Activated T-cell treated with anti-CD3 and anti-CD28 coated beads, Interleukin-2, amount 50 U/mL, for 72 hours (primary cell): ENCODE measurements around the gene CNOT4. TPM values are rescaled to one million over a fixed set of nuclear protein-coding genes. Genes with fewer than 3 reads are reported as not detected.

Source experiments
- ATAC-seq, 2 donors: fragments of 150-1000 bp; cut with Tn5 transposase; replicated peaks in 1 of 2; 2 replicates each; pipeline ENCODE4 v1.10.0; 2021; ENCODE audit warnings: moderate library complexity in 2 of 2, mild to moderate bottlenecking in 1 of 2
- DNase-seq, 2 donors: peaks; one replicate each; pipeline ENCODE4 v3.0.0; 2021 to 2022; ENCODE audit warnings: mixed read lengths in 1 of 2
- H3K27ac Mint-ChIP-seq: one replicate; pipeline ENCODE4 v1.8.0; 2022; ENCODE audit warnings: mild to moderate bottlenecking, moderate library complexity, mixed read lengths
- H3K27me3 Mint-ChIP-seq: one replicate; pipeline ENCODE4 v1.8.0; 2022; ENCODE audit warnings: low read depth, mixed read lengths
- H3K36me3 Mint-ChIP-seq, 2 donors: one replicate each; pipeline ENCODE4 v1.8.0; 2022; ENCODE audit warnings: mixed read lengths in 2 of 2, mild to moderate bottlenecking in 1 of 2; ENCODE audit not compliant: insufficient read depth in 2 of 2
- H3K4me1 Mint-ChIP-seq: one replicate; pipeline ENCODE4 v1.8.0; 2022; ENCODE audit warnings: low read depth, mixed read lengths
- H3K4me3 Mint-ChIP-seq, 2 donors: one replicate each; pipeline ENCODE4 v1.8.0; 2022; ENCODE audit warnings: mild to moderate bottlenecking in 2 of 2, mixed read lengths in 2 of 2, moderate library complexity in 2 of 2
- H3K9me3 Mint-ChIP-seq, 2 donors: one replicate each; pipeline ENCODE4 v1.8.0; 2022; ENCODE audit warnings: mixed read lengths in 2 of 2
- total RNA-seq, 2 donors: library from RNA; stranded (reverse); gene quantifications; one replicate each; pipeline ENCODE4 v1.2.3, GENCODE V29; 2022

The CNOT4 gene
- total RNA-seq, 2 donors from 2014 or later, result 25.2 to 25.9 TPM

GRCh38 chr7:135375908-135376699 is 133.8 kb downstream of the CNOT4 start:
- Mint-ChIP-seq H3K4me1 (peaks cover 9% of the 10 kb centered on the region), H3K27me3 (no peaks in the 10 kb centered on the region), H3K36me3 (no peaks in the 10 kb centered on the region), H3K4me3 (no peak overlapping the region), H3K9me3 (no peaks in the 10 kb centered on the region), H3K27ac (no peak overlapping the region)
- ATAC-seq, result peak in 1 of 2 donors; percentile 36
- DNase-seq, result no peak

GRCh38 chr7:135374736-135375135 is 135.2 kb downstream of the CNOT4 start:
- H3K27ac Mint-ChIP-seq, result no peak overlapping the region
- no peaks in the 10 kb centered on the region for H3K27me3 Mint-ChIP-seq
- H3K4me3 Mint-ChIP-seq, result no peak overlapping the region

GRCh38 chr7:135372222-135372621 is 137.7 kb downstream of the CNOT4 start:
- no peak overlapping the region for H3K27ac Mint-ChIP-seq
- H3K4me1 Mint-ChIP-seq, result peaks cover 29% of the 10 kb centered on the region
- no peak for DNase-seq
- H3K9me3 Mint-ChIP-seq, result no peaks in the 10 kb centered on the region
- H3K27me3 Mint-ChIP-seq, result no peaks in the 10 kb centered on the region
- no peak for ATAC-seq
- H3K36me3 Mint-ChIP-seq, result no peaks in the 10 kb centered on the region
- H3K4me3 Mint-ChIP-seq, result no peak overlapping the region

More at GRCh38 chr7:135374736-135375135, 135.2 kb downstream of the CNOT4 start:
- H3K4me1 Mint-ChIP-seq, result peaks cover 19% of the 10 kb centered on the region
- H3K9me3 Mint-ChIP-seq, result no peaks in the 10 kb centered on the region
- no peaks in the 10 kb centered on the region for H3K36me3 Mint-ChIP-seq
- DNase-seq, result no peak
- ATAC-seq, result no peak

GRCh38 chr7:135370656-135371055 is 139.2 kb downstream of the CNOT4 start:
- Mint-ChIP-seq H3K27me3 (no peaks in the 10 kb centered on the region), H3K4me1 (peaks cover 29% of the 10 kb centered on the region), H3K4me3 (no peak overlapping the region), H3K36me3 (no peaks in the 10 kb centered on the region), H3K27ac (no peak overlapping the region), H3K9me3 (no peaks in the 10 kb centered on the region)
- ATAC-seq (no peak), DNase-seq (no peak)

GRCh38 chr7:135369405-135369804 is 140.5 kb downstream of the CNOT4 start:
- ATAC-seq (no peak), DNase-seq (no peak)
- Mint-ChIP-seq H3K36me3 (no peaks in the 10 kb centered on the region), H3K9me3 (no peaks in the 10 kb centered on the region), H3K4me1 (peaks cover 24% of the 10 kb centered on the region), H3K27ac (no peak overlapping the region), H3K4me3 (peak overlapping the region in 1 of 2 donors; percentile 30), H3K27me3 (no peaks in the 10 kb centered on the region)

GRCh38 chr7:135368416-135369186 is 141.3 kb downstream of the CNOT4 start:
- Mint-ChIP-seq H3K9me3 (no peaks in the 10 kb centered on the region), H3K4me1 (peaks cover 20% of the 10 kb centered on the region), H3K27me3 (no peaks in the 10 kb centered on the region), H3K36me3 (peaks cover 1 to 2% of the 10 kb centered on the region in 2 donors), H3K4me3 (no peak overlapping the region), H3K27ac (no peak overlapping the region)
- ATAC-seq (no peak), DNase-seq (no peak)

GRCh38 chr7:135366843-135367508 is 142.9 kb downstream of the CNOT4 start:
- H3K27me3 Mint-ChIP-seq, result no peaks in the 10 kb centered on the region
- peaks cover 0 to 2% of the 10 kb centered on the region in 2 donors for H3K9me3 Mint-ChIP-seq
- no peak overlapping the region for H3K27ac Mint-ChIP-seq
- peaks cover 11 to 14% of the 10 kb centered on the region in 2 donors for H3K36me3 Mint-ChIP-seq
- H3K4me1 Mint-ChIP-seq, result peaks cover 20% of the 10 kb centered on the region
- no peak for ATAC-seq
- no peak overlapping the region for H3K4me3 Mint-ChIP-seq
- no peak for DNase-seq

GRCh38 chr7:135365721-135366120 is 144.2 kb downstream of the CNOT4 start:
- ATAC-seq (no peak), DNase-seq (no peak)
- Mint-ChIP-seq H3K27ac (peak overlapping the region; percentile 63), H3K36me3 (peaks cover 13 to 14% of the 10 kb centered on the region in 2 donors), H3K9me3 (peaks cover 0 to 2% of the 10 kb centered on the region in 2 donors), H3K27me3 (no peaks in the 10 kb centered on the region), H3K4me1 (peaks cover 20% of the 10 kb centered on the region), H3K4me3 (no peak overlapping the region)

- Mint-ChIP-seq H3K36me3 (peaks cover 13 to 14% of the 10 kb centered on the region in 2 donors), H3K4me3 (no peak overlapping the region), H3K9me3 (peaks cover 0 to 2% of the 10 kb centered on the region in 2 donors), H3K27me3 (no peaks in the 10 kb centered on the region), H3K27ac (no peak overlapping the region), H3K4me1 (peaks cover 5% of the 10 kb centered on the region)
- ATAC-seq (no peak), DNase-seq (no peak)
Measured at GRCh38 chr7:135364206-135364605, 145.7 kb downstream of the CNOT4 start.

GRCh38 chr7:135362871-135363270 is 147.0 kb downstream of the CNOT4 start:
- Mint-ChIP-seq H3K27me3 (no peaks in the 10 kb centered on the region), H3K4me1 (no peaks in the 10 kb centered on the region), H3K36me3 (peaks cover 13 to 14% of the 10 kb centered on the region in 2 donors), H3K9me3 (peaks cover 0 to 2% of the 10 kb centered on the region in 2 donors), H3K4me3 (no peak overlapping the region), H3K27ac (no peak overlapping the region)
- DNase-seq (no peak), ATAC-seq (no peak)

GRCh38 chr7:135361788-135362187 is 148.1 kb downstream of the CNOT4 start:
- peaks cover 0 to 2% of the 10 kb centered on the region in 2 donors for H3K9me3 Mint-ChIP-seq
- H3K36me3 Mint-ChIP-seq, result peaks cover 13 to 14% of the 10 kb centered on the region in 2 donors
- H3K4me1 Mint-ChIP-seq, result no peaks in the 10 kb centered on the region
- ATAC-seq (no peak), DNase-seq (no peak)
- H3K4me3 Mint-ChIP-seq, result no peak overlapping the region
- H3K27me3 Mint-ChIP-seq, result no peaks in the 10 kb centered on the region
- H3K27ac Mint-ChIP-seq, result no peak overlapping the region

- Mint-ChIP-seq H3K9me3 (peaks cover 0 to 2% of the 10 kb centered on the region in 2 donors), H3K27ac (no peak overlapping the region), H3K4me3 (no peak overlapping the region), H3K4me1 (no peaks in the 10 kb centered on the region), H3K36me3 (peaks cover 13 to 14% of the 10 kb centered on the region in 2 donors), H3K27me3 (peaks cover 9% of the 10 kb centered on the region)
- DNase-seq, result no peak
- ATAC-seq, result no peak
Measured at GRCh38 chr7:135359615-135360014, 150.3 kb downstream of the CNOT4 start.
